A549 (cell line): ENCODE data around the gene YIPF1. TPM values are rescaled to one million over a fixed set of nuclear protein-coding genes. Genes with fewer than 3 reads are reported as not detected.

ENCODE experiments used
- ATAC-seq, 2 experiments: fragments of 200-7000 bp in 1 of 2; fragments of >200 bp in 1 of 2; cut with Nextera tagmentation in 1 of 2; cut with Tn5 transposase in 1 of 2; 3 replicates each; pipeline versions ENCODE4 v1.8.0 to v1.9.1; 2018 to 2020; ENCODE audit warnings: mild to moderate bottlenecking in 1 of 2, moderate library complexity in 1 of 2
- CTCF ChIA-PET: fragments of 300-600 bp; sonication (Branson Sonifier 250); formaldehyde crosslinking; extraction: SDS; loops from one replicate; lab custom pipeline; 2021; ENCODE audit warnings: antibody characterized with exemption, inconsistent platforms; lab: Yijun Ruan, JAX
- POLR2A ChIA-PET: fragments of 350-600 bp; formaldehyde crosslinking; extraction: SDS; loops from one replicate; lab custom pipeline; 2021; ENCODE audit warnings: antibody characterized with exemption, inconsistent platforms; lab: Yijun Ruan, JAX
- DNase-seq, 2 experiments: peaks; one replicate each; pipeline versions ENCODE4 v3.0.0 to v3.0.0-alpha.2; 2011 to 2016; ENCODE audit warnings: low read depth in 1 of 2, low spot score in 1 of 2
- FAIRE-seq: peaks from 2 replicates; lab custom pipeline; 2011; peaks lifted over from hg19 to GRCh38; lab: Jason Lieb, UNC
- H3K27ac ChIP-seq, 2 experiments: fragments of >200 bp; sonication (Bioruptor Twin); formaldehyde crosslinking; 3 replicates each; pipeline ENCODE4 v1.5.1; 2016 to 2017
- H3K4me1 ChIP-seq: fragments of >200 bp; sonication (Bioruptor Twin); formaldehyde crosslinking; 3 replicates; pipeline ENCODE4 v1.6.1; 2016
- H3K4me2 ChIP-seq: fragments of >200 bp; sonication (Bioruptor Twin); formaldehyde crosslinking; 3 replicates; pipeline ENCODE4 v1.6.1; 2016
- H3K4me3 ChIP-seq: fragments of >200 bp; sonication (Bioruptor Twin); formaldehyde crosslinking; 3 replicates; pipeline ENCODE4 v1.5.1; 2016
- H3K9me3 ChIP-seq: fragments of >200 bp; sonication (Bioruptor Twin); formaldehyde crosslinking; 3 replicates; pipeline ENCODE4 v1.6.1; 2016
- ATOH8 ChIP-seq: fragments of 250-450 bp; sonication (Bioruptor Pico); IDR thresholded peaks from 2 replicates; pipeline ENCODE4 v1.5.0; 2020; ENCODE audit warnings: low read depth, mild to moderate bottlenecking, moderate library complexity
- CHD4 ChIP-seq: fragments of 200-600 bp; sonication (generic); IDR thresholded peaks from 2 replicates; pipeline ENCODE4 v1.6.1; 2016; ENCODE audit warnings: antibody characterized with exemption, mild to moderate bottlenecking, borderline replicate concordance
- E2F6 ChIP-seq: IDR thresholded peaks from 2 replicates; pipeline ENCODE4 v1.6.1; 2012; ENCODE audit warnings: low read depth, borderline replicate concordance
- EHF ChIP-seq: fragments of 250-450 bp; sonication (Bioruptor Pico); IDR thresholded peaks from 2 replicates; pipeline ENCODE4 v1.5.0; 2020; ENCODE audit warnings: mild to moderate bottlenecking
- EHMT2 ChIP-seq: fragments of 200-600 bp; sonication (generic); IDR thresholded peaks from 2 replicates; pipeline ENCODE4 v1.6.1; 2016; ENCODE audit warnings: antibody characterized with exemption, low read depth, mild to moderate bottlenecking, moderate library complexity
- ELK1 ChIP-seq: fragments of 150-350 bp; IDR thresholded peaks from 2 replicates; pipeline ENCODE4 v1.6.1; 2014; ENCODE audit warnings: low read depth, mild to moderate bottlenecking, low read length
- ESRRA ChIP-seq: fragments of 150-350 bp; IDR thresholded peaks from 2 replicates; pipeline ENCODE4 v1.6.1; 2014; ENCODE audit warnings: mild to moderate bottlenecking, low read length, borderline replicate concordance
- FOSB ChIP-seq: fragments of 250-450 bp; sonication (Bioruptor Pico); IDR thresholded peaks from 2 replicates; pipeline ENCODE4 v1.5.0; 2020; ENCODE audit warnings: mild to moderate bottlenecking, moderate library complexity
- HEYL ChIP-seq: fragments of 250-450 bp; sonication (Bioruptor Pico); IDR thresholded peaks from 2 replicates; pipeline ENCODE4 v1.8.0; 2021; ENCODE audit warnings: mild to moderate bottlenecking, moderate library complexity
- HOXA7 ChIP-seq: fragments of 250-450 bp; sonication (Bioruptor Pico); IDR thresholded peaks from 2 replicates; pipeline ENCODE4 v1.5.0; 2020; ENCODE audit warnings: mild to moderate bottlenecking, moderate library complexity
- HOXB5 ChIP-seq: fragments of 250-450 bp; sonication (Bioruptor Pico); IDR thresholded peaks from 2 replicates; pipeline ENCODE4 v1.5.0; 2020; ENCODE audit warnings: mild to moderate bottlenecking, moderate library complexity
- JUNB ChIP-seq: fragments of >200 bp; sonication (Bioruptor Twin); formaldehyde crosslinking; IDR thresholded peaks from 2 replicates; pipeline ENCODE4 v1.6.1; 2016
- KDM1A ChIP-seq: fragments of 200-600 bp; sonication (generic); IDR thresholded peaks from 2 replicates; pipeline ENCODE4 v1.6.1; 2016; ENCODE audit warnings: low read depth, mild to moderate bottlenecking
- KDM5A ChIP-seq: fragments of 200-600 bp; sonication (generic); IDR thresholded peaks from 2 replicates; pipeline ENCODE4 v1.6.1; 2016; ENCODE audit warnings: antibody characterized with exemption, mild to moderate bottlenecking
- MAFK ChIP-seq: fragments of 450-650 bp; IDR thresholded peaks from 2 replicates; pipeline ENCODE4 v1.6.1; 2014; ENCODE audit not compliant: partially characterized antibody
- MAX ChIP-seq: IDR thresholded peaks from 2 replicates; pipeline ENCODE4 v1.6.1; 2012
- MYC ChIP-seq: IDR thresholded peaks from 2 replicates; pipeline ENCODE4 v1.6.1; 2012; ENCODE audit warnings: mild to moderate bottlenecking, inconsistent platforms, low read length, improper control_type of control experiment, borderline replicate concordance
- NFE2L2 ChIP-seq: fragments of 150-350 bp; conservative IDR thresholded peaks from 2 replicates; pipeline ENCODE4 v1.6.1; 2014; ENCODE audit warnings: low read length
- NR3C1 ChIP-seq: fragments of >200 bp; sonication (Bioruptor Twin); formaldehyde crosslinking; IDR thresholded peaks from 3 replicates; pipeline ENCODE4 v1.6.1; 2017
- PHF8 ChIP-seq: fragments of 200-600 bp; sonication (generic); IDR thresholded peaks from 2 replicates; pipeline ENCODE4 v1.6.1; 2016; ENCODE audit warnings: low read depth, mild to moderate bottlenecking, antibody characterized with exemption, moderate library complexity, borderline replicate concordance
- POLR2AphosphoS2 ChIP-seq: conservative IDR thresholded peaks from 2 replicates; pipeline ENCODE4 v1.6.1; 2012; ENCODE audit warnings: low read length, improper control_type of control experiment, inconsistent platforms
- RAD21 ChIP-seq, 2 experiments: fragments of >200 bp in 1 of 2; sonication (Bioruptor Twin) in 1 of 2; formaldehyde crosslinking in 1 of 2; IDR thresholded peaks in 1 of 2; conservative IDR thresholded peaks in 1 of 2; 2 replicates in 1 of 2; 3 replicates in 1 of 2; pipeline ENCODE4 v1.6.1; 2012 to 2018; ENCODE audit warnings: inconsistent platforms in 1 of 2
- RARB ChIP-seq: fragments of 250-450 bp; sonication (Bioruptor Pico); IDR thresholded peaks from 2 replicates; pipeline ENCODE4 v1.8.0; 2021; ENCODE audit warnings: mild to moderate bottlenecking, moderate library complexity
- RCOR1 ChIP-seq: fragments of 150-350 bp; IDR thresholded peaks from 2 replicates; pipeline ENCODE4 v1.6.1; 2014; ENCODE audit warnings: antibody characterized with exemption, low read length, low read depth
- SMC3 ChIP-seq: fragments of >200 bp; sonication (Bioruptor Twin); formaldehyde crosslinking; IDR thresholded peaks from 3 replicates; pipeline ENCODE4 v1.6.1; 2018; ENCODE audit warnings: inconsistent platforms
- SREBF2 ChIP-seq: fragments of 450-650 bp; IDR thresholded peaks from 2 replicates; pipeline ENCODE4 v1.6.1; 2014; ENCODE audit warnings: mild to moderate bottlenecking, moderate library complexity
- TFCP2L1 ChIP-seq: fragments of 250-450 bp; sonication (Bioruptor Pico); IDR thresholded peaks from 2 replicates; pipeline ENCODE4 v1.5.0; 2021; ENCODE audit warnings: mild to moderate bottlenecking
- ZNF302 ChIP-seq: fragments of 250-450 bp; sonication (Bioruptor Pico); IDR thresholded peaks from 2 replicates; pipeline ENCODE4 v1.9.0; 2021; ENCODE audit warnings: inconsistent platforms, mild to moderate bottlenecking, moderate library complexity
- WGBS: methylation state at CpG from one replicate; pipeline ENCODE4 v1.1.6; 2017; ENCODE audit errors: missing lambda C conversion rate; 5-methylcytosine and 5-hydroxymethylcytosine counted together
- polyA plus RNA-seq, 4 experiments: library from polyadenylated mRNA; depleted of rRNA in 3 of 4; stranded (reverse); fragments of >200 nt; fragmentation: RNase III in 1 of 4; extraction: RNeasy Plus Mini Kit Qiagen cat#74134 plus additional on column Dnase treatment in 1 of 4; gene quantifications; 2 replicates in 3 of 4; 3 replicates in 1 of 4; pipeline ENCODE4 v1.2.3, GENCODE V29; 2011 to 2017
- TF ChIP-seq, protein P1 (sequence below): fragments of 250-450 bp; sonication (Bioruptor Pico); IDR thresholded peaks from 2 replicates; pipeline ENCODE4 v1.5.0; 2021; ENCODE audit warnings: mild to moderate bottlenecking, moderate library complexity, borderline replicate concordance
- TF ChIP-seq, protein P2 (sequence below): fragments of >200 bp; sonication (Bioruptor Twin); formaldehyde crosslinking; IDR thresholded peaks from 3 replicates; pipeline ENCODE4 v1.5.1; 2016

Gene YIPF1
- polyA plus RNA-seq, 2 of the 4 experiments (the other 2 are of a cell fraction), result 15.4 to 30.1 TPM

- TF ChIP-seq HEYL (CRISPR knock-in tag) (no peak), ESRRA (no peak), ZNF302 (no peak), EHMT2 (no peak), KDM1A (no peak), FOSB (CRISPR knock-in tag) (no peak), ATOH8 (CRISPR knock-in tag) (no peak), MAX (no peak), RARB (CRISPR knock-in tag) (no peak), ELK1 (no peak), SMC3 (no peak), TFCP2L1 (no peak), MYC (no peak)
- TF ChIP-seq, protein P1, sequence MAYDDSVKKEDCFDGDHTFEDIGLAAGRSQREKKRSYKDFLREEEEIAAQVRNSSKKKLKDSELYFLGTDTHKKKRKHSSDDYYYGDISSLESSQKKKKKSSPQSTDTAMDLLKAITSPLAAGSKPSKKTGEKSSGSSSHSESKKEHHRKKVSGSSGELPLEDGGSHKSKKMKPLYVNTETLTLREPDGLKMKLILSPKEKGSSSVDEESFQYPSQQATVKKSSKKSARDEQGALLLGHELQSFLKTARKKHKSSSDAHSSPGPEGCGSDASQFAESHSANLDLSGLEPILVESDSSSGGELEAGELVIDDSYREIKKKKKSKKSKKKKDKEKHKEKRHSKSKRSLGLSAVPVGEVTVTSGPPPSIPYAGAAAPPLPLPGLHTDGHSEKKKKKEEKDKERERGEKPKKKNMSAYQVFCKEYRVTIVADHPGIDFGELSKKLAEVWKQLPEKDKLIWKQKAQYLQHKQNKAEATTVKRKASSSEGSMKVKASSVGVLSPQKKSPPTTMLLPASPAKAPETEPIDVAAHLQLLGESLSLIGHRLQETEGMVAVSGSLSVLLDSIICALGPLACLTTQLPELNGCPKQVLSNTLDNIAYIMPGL (CRISPR knock-in tag), result no peak
Measured at GRCh38 chr1:53892911-53893310, 3.3 kb upstream of the YIPF1 start.

DNA sequence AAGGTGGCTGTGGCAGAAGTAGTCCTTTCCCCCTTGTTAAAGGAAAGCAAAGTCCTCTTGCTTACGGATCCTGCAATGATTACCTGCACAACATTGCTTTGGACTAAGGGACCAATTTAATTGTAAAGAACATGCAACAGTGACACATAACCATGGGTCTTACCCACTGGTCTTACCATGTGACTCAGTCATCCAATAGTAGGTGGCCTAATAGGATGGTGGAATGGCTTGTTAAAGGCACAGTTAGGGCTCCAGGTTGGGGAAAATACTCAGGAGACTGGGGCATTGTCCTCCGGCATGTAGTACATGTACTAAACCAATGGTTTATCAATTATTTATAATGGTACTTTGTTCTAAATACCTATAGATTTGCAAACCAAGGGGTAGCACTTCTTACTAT, 2.1 kb upstream of the YIPF1 start:
- TF ChIP-seq SREBF2 (no peak), RARB (CRISPR knock-in tag) (no peak), PHF8 (no peak), KDM5A (no peak), FOSB (CRISPR knock-in tag) (no peak), MAFK (no peak), HOXA7 (CRISPR knock-in tag) (no peak), POLR2AphosphoS2 (no peak), HOXB5 (CRISPR knock-in tag) (no peak)
- Histone ChIP-seq H3K4me2 (no peak overlapping the region), H3K27ac (no peak overlapping the region), H3K4me1 (peaks cover 2% of the 10 kb centered on the region; the same call in 1 of the 3 replicates), H3K4me3 (no peak overlapping the region), H3K9me3 (no peaks in the 10 kb centered on the region)
- CTCF ChIA-PET, result no interaction called here
- FAIRE-seq (no peak), DNase-seq (no peak), ATAC-seq (no peak)
- WGBS, result 95% methylated on average over 2 of the region's 2 CpGs
- POLR2A ChIA-PET, result no interaction called here

More at GRCh38 chr1:53892911-53893310, 3.3 kb upstream of the YIPF1 start:
- Histone ChIP-seq H3K9me3 (no peaks in the 10 kb centered on the region), H3K4me1 (peaks cover 7% of the 10 kb centered on the region; the same call in 1 of the 3 replicates), H3K4me2 (no peak overlapping the region), H3K4me3 (no peak overlapping the region), H3K27ac (no peak overlapping the region)
- DNase-seq (no peak), ATAC-seq (no peak), FAIRE-seq (no peak)
- POLR2A ChIA-PET, result no interaction called here
- 94% methylated on average over 5 of the region's 5 CpGs for WGBS
- CTCF ChIA-PET, result interaction anchor here (0.6 to 2.2 kb wide), 3 partner anchors 14 to 408 kb away, joined by 3 to 5 read pairs (median 3); no protein-coding TSS in a partner anchor

DNA sequence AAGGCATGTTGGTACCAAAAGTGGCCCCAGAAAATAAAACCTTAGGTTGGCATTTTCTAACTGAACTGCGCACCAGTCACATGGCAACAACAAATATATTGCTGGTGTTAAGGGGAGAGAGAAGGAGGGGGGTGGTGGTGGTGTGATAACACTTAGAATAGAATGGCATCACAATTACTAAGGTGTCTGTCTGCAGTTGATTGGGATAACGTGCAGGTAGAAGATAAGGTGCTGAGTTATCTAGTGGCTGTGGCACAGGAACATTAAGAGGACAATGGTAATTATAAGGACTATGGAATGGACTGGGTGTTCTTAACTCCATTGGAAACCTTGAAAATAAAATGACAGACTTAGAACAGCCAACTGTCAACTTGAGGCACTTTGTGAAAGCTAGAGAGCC, 1.4 kb upstream of the YIPF1 start:
- H3K27ac ChIP-seq, result no peak overlapping the region
- ChIA-PET CTCF (no interaction called here), POLR2A (interaction anchor here (2.2 kb wide), 1 partner anchor 55 kb away, joined by 12 read pairs; the partner anchor contains the start of genes IFT25 and LRRC42)
- ATAC-seq (no peak), FAIRE-seq (no peak), DNase-seq (no peak)
- WGBS, result 97% methylated on average over 2 of the region's 2 CpGs
- H3K9me3 ChIP-seq, result no peaks in the 10 kb centered on the region
- H3K4me2 ChIP-seq, result no peak overlapping the region
- no peak overlapping the region for H3K4me3 ChIP-seq
- no peaks in the 10 kb centered on the region for H3K4me1 ChIP-seq
- TF ChIP-seq RAD21 (conservative IDR thresholded peaks at IDR 0.05 in 1 of 2, IDR thresholded peaks at IDR 0.05 in 1 of 2) (no peak), RCOR1 (no peak), MYC (no peak), NR3C1 (no peak), EHMT2 (no peak), NFE2L2 (no peak), PHF8 (no peak), E2F6 (no peak), EHF (no peak), JUNB (no peak), CHD4 (no peak)
- TF ChIP-seq, protein P2, sequence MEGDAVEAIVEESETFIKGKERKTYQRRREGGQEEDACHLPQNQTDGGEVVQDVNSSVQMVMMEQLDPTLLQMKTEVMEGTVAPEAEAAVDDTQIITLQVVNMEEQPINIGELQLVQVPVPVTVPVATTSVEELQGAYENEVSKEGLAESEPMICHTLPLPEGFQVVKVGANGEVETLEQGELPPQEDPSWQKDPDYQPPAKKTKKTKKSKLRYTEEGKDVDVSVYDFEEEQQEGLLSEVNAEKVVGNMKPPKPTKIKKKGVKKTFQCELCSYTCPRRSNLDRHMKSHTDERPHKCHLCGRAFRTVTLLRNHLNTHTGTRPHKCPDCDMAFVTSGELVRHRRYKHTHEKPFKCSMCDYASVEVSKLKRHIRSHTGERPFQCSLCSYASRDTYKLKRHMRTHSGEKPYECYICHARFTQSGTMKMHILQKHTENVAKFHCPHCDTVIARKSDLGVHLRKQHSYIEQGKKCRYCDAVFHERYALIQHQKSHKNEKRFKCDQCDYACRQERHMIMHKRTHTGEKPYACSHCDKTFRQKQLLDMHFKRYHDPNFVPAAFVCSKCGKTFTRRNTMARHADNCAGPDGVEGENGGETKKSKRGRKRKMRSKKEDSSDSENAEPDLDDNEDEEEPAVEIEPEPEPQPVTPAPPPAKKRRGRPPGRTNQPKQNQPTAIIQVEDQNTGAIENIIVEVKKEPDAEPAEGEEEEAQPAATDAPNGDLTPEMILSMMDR, result no peak
